Sciatic nerve (tissue), 2 donors: ENCODE results near the gene NKX2-3. TPM values are rescaled to one million over a fixed set of nuclear protein-coding genes. Genes with fewer than 3 reads are reported as not detected.

Experiments
- ATAC-seq: fragments of 200-7000 bp; cut with Tn5 transposase; one replicate; pipeline ENCODE4 v1.9.1; 2020; ENCODE audit warnings: mild to moderate bottlenecking, moderate library complexity
- DNase-seq: peaks from one replicate; pipeline ENCODE4 v3.0.0-alpha.2; 2020; ENCODE audit warnings: low spot score
- intact Hi-C: fragments of 100-400 bp; cut with DNase I; formaldehyde crosslinking; loops from one replicate; pipeline ENCODE4 v1.14.2; 2022
- total RNA-seq: library from RNA; stranded (reverse); fragmentation: NEBNext Ultra II Directional; extraction: Animal tissue kit (Norgen Biotek cat#: 25700); gene quantifications from one replicate; pipeline ENCODE4 v1.2.1, GENCODE V29; 2021
- donor health status: DM: no; HTN: no; CAD: no.
- donor health status: DM: no; HTN: no; CAD: no.

Gene NKX2-3
- total RNA-seq, 1 donor from 2014 or later, result not detected

DNA sequence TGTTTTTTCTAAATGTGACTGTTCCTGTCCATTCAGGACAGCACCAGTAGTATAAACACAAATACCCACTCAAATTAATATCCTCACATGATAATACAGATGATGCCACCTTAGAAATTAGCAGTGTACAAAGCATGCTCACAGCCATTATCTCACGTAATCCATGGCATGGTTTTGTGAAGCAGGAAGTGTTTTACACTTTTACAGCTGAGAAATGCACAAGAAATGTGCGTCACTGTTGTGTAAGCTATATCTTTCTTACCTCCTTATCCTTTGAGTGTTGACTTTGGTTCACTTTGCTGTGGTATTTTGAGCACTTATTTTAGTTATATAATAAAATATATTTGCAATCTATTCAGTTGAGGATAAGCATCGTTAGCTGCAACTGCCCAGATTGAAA is 31.6 kb downstream of the NKX2-3 start:
- ATAC-seq (no peak), DNase-seq (no peak)
- intact Hi-C loops, result no loop called here

DNA sequence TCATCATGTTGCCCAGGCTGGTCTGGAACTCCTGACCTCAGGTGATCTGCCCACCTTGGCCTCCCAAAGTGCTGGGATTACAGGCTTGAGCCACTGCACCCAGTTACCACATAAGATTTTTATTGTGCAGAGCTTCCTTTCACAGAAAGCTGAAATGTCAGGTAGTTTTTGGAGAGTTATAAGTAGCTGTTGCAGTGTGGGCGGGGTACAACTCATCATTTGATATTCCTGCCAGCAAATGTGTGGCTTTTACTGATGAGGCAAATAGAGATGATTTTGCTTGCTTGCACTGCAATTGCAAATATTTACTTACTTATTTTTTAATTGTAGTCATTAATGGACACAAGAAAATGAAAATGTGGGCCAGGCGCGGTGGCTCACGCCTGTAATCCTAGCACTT is 32.4 kb downstream of the NKX2-3 start:
- ATAC-seq, result no peak
- intact Hi-C loops, result no loop called here
- no peak for DNase-seq

DNA sequence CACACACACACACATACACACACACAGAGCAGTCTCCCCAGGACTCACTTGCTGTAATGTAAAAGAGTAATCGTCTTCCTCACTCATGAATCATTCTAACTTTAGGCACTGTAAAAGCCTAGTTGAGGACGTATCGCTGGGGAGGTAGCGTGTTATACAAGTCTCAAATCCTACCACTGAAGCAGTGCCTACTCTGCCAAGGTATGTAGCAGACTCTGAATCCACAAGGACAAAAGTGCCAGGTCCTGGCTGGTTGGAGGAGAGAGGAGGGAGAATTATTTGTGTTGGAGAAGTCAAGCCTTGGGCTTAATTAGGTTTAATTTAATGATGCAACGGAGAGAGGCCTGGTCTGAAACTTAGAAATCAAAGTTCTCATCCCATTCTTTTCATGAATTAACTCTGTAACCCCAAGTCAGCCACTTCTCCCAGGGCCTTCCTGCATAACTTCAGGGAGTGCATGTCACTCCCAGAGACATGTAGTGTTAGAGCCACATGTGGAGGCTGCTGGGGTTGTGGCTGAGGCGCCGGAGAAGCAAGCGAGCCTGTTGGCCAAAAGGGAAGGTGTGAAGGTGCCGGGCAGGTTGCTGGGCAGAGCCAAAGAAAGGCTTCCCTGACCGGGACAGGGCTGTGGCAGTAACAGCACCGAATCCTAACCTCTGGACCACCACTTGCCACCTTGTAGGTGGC is 36.7 kb downstream of the NKX2-3 start:
- DNase-seq, result no peak

DNA sequence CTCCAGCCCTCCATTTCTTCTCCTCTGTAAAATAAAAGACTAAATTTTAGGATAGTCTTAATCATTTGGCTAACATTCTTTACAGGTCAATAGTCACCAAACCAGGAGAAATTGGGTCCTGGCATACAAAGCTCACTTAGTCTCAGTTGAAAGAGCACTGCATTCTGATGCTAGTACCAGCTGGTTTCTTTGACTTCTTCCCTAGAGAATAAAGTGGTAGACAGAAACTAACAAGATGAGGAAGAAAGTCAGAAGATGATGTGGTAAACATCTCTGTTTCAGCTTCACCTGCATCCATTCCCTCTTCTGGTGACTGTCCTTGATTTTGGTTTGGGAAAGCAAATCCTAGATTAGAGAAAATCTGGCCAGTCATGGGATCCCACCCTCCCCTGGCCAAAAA is 37.2 kb downstream of the NKX2-3 start:
- ATAC-seq, result no peak
- intact Hi-C loops, result no loop called here
- no peak for DNase-seq

More for the DNA sequence above, 36.7 kb downstream of the NKX2-3 start:
- no peak for ATAC-seq
- intact Hi-C loops, result no loop called here

DNA sequence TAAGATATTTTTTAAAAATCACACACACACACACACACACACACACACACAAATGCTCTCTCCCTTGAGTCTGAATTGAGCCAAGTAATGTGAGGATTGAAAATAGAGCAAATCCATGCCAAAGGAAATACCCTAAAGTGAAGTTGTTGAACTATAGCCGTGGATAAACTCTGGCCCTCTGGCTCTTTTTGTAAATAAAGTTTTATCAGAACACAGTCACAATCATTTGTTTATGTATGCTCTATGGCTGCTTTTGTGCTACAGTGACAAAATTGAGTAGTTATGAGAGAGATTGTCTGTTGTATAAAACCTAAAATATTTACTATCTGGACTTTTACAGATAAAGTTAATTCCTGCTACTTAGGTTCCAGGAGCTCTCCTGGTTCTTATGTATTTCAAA is 39.1 kb downstream of the NKX2-3 start:
- DNase-seq (no peak), ATAC-seq (no peak)
- intact Hi-C loops, result no loop called here

DNA sequence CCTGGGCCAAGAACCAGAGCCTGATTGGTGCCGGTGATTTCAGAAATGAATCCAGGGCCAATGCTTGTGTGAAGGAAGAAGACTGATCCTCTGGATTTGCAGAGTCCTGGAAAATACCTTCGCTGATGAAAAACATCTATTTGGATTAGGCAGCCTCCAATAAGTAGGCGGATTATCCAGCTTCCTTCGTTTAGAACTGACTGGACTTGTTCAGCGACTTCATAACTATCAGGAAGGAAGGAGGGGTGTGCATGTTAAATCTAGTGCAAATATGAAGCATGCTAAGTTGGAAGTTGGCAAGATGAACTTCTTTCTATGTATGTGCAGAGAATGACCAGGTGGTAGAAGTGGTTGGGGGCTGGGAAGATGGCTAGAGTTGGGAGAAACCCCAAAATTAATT is 41.0 kb downstream of the NKX2-3 start:
- no peak for ATAC-seq
- DNase-seq, result no peak
- intact Hi-C loops, result no loop called here

DNA sequence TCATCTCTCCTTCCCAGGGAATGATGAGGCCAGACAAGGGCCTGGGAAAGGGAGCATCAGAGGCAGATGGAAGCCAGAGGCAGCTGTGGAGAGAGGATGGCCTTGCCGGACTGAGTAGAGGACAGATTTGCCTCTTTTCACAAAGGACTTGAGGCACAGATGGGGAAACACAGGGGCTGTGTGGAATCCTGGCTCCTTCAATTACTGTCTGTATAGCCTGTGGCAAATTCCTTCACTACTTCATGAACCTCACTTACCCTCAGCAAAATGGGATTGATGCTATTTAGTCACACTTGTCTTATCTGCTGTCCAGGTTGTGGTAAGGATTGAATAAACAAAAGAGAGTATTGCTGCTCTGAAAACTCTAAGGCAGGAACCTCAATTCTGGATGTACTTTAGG is 47.2 kb downstream of the NKX2-3 start:
- intact Hi-C loops, result no loop called here
- ATAC-seq, result no peak
- no peak for DNase-seq

DNA sequence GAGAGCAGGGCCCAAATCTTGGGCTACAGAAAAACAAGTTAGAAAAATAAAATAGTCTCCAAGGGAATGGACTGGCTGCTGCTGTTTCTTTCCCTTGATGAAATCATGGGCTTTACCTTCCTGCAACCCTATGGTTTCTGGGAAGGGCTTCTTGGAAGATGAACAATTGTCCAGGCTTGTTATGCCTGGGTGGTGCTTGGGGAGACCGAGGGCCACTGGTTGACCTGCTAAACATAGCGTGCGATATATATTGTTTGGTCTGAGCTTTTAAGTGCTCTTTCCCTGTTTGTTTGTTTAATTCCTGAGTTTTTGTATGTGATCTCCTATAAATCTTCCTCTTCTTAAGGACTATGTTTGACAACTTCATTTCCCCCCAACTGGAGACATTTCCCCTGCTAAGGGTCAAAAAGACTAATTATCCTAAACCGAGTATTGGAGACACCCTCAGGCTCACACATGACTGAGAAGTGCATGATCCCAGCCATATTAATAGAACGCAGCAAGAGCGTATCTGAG is 49.6 kb downstream of the NKX2-3 start:
- DNase-seq, result no peak
- intact Hi-C loops, result no loop called here
- ATAC-seq, result no peak

DNA sequence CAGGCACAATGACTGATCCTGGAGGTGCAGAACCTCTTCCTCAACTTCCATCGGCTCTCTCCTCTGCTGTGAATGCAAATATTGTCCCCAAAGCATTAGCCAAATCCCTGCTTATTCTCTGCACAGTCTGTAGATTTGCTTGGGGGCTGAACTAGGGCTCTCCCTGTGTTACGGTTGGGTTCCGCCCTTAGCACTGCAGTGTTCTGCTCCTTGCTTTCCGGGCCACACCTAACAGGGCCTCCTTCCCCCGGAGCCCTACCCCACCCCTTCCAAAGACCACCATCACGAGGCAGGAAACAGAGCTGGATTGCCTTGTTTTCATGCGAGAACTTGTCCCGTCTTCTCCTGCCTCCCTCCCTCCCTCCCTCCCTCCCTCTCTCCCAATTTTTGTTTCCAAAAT is 50.9 kb downstream of the NKX2-3 start:
- no peak for DNase-seq
- ATAC-seq, result no peak
- intact Hi-C loops, result no loop called here

Other genes starting within 250 kb of the NKX2-3 start
- not detected for gene CNNM1, start 203.6 kb upstream of the NKX2-3 start, total RNA-seq
- gene GOT1, start 102.3 kb upstream of the NKX2-3 start, total RNA-seq, result 12.2 TPM
- gene SLC25A28, start 87.5 kb downstream of the NKX2-3 start, total RNA-seq, result 53.9 TPM
- 4.9 TPM for gene ENTPD7, start 126.6 kb downstream of the NKX2-3 start, total RNA-seq
- 32.5 TPM for gene COX15, start 199.2 kb downstream of the NKX2-3 start, total RNA-seq
- 23.4 TPM for gene CUTC, start 199.3 kb downstream of the NKX2-3 start, total RNA-seq
- 10.4 TPM for gene ABCC2, start 249.7 kb downstream of the NKX2-3 start, total RNA-seq